GM21515 (cell line): ENCODE results near the gene CRB2.

ENCODE experiments used
- ATAC-seq: cut with Tn5 transposase; IDR thresholded peaks from one replicate; pipeline ENCODE4 v1.9.1; 2021; ENCODE audit not compliant: unreplicated experiment

CRB2 gene

GRCh38 chr9:123355761-123356431, at the start of gene CRB2:
TSS of gene CRB2 (plus strand) at chr9:123356197. CDS start at chr9:123356261, 64 bp downstream.
- ATAC-seq = no peak

GRCh38 chr9:123309611-123310010, 46.4 kb upstream of the CRB2 start:
- no peak for ATAC-seq

DNA sequence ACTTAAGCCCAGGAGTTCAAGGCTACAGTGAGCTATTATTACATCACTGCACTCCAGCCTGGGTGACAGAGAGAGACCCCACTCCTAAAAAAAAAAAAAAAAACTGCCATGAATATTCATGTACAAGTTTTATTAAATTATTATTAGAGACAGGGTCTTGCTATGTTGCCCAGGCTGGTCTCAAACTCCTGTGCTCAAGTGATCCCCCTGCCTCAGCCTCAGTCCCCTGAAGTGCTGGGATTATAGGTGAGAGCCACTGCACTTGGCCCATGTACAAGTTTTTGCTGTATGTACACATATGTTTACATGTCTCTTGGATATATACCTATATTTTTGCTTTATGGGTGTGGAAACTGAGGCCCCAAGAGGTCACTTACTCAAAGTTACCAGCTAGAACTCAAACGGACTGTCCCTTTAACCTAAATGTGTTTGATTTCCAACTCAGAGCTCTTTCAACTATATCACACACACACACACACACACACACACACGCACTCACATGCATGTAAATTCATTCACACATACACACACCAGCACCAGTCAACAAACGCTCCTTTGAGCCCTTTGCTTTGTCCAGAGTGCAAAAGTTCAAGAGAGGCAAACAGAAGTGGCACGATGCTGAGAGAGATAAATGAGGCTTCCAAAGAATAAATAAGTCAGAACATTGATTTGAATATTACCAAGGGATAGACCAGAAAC, 45.3 kb upstream of the CRB2 start:
- ATAC-seq = no peak

DNA sequence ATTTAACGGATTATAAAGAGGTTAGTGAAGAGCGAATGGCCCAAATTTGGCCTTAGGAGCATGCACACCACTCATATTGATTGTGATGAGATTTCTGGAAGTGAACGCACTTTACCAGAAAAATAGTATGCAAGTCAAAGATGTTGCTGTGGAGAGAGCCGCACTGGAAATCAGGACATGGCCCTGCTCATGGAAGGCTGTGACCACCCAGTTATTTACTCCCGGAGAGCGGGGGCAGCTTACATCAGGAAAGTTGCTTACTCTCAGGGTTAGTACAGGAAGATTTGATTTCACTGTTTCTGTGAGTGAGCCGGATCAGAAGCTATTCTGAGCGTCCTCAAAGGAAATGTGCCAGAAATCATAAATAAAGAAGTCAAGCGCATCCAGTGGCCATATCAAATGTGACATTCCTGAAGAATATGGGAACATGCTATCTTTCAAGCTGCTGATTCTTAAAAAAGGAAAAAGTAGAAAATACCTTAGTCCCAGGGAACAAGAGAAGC, 44.7 kb upstream of the CRB2 start:
- ATAC-seq = no peak

GRCh38 chr9:123312306-123312877, 43.6 kb upstream of the CRB2 start:
- ATAC-seq = no peak

- ATAC-seq = no peak
Measured at GRCh38 chr9:123314617-123315016, 41.4 kb upstream of the CRB2 start.

DNA sequence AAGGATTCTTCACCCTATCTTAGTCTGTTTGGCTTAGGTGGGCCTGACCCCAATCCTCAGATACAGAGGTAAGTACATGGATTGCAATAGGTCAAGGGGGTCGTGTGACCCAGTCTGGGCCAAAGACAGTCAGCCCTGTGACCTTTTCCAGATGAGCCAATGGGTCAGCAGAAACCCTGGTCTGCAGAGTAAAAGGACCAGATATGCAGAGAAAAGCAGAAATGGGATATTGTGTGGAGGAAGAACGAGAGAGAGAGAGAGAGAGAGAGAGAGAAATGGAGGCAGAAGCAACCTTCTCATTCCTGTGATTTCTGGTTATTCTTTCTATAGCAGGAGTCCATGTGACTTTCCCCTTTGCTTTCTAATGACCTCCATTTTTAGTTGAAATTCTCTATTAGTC, 40.4 kb upstream of the CRB2 start:
- no peak for ATAC-seq

- no peak for ATAC-seq
Measured at GRCh38 chr9:123316053-123316718, 39.8 kb upstream of the CRB2 start.

- peak; percentile 64 for ATAC-seq
Measured at GRCh38 chr9:123318202-123318601, 37.8 kb upstream of the CRB2 start.

DNA sequence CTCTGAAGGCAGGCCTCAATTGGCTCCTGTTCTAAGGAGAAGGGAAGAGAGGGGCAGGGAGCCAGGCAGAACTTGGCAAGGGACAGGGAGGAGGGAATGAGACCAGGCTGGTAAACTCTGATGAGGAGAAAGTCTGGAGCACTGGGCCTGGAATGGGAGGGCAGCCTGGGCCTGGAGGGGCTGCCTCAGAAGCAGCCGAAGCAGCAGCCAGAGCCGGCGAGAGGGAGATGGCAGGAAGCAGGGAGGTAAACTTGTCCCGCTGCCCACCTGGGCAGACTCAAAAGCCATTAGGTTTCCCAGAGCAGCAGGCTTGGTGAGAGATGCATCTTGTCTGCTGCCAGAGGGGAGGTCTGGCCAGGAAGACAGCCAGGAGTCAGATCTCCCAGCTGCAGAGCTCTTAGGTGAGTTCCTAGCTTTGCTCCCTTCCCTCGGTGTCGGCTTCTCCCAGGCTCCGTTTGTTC, 37.0 kb upstream of the CRB2 start:
- no peak for ATAC-seq

DNA sequence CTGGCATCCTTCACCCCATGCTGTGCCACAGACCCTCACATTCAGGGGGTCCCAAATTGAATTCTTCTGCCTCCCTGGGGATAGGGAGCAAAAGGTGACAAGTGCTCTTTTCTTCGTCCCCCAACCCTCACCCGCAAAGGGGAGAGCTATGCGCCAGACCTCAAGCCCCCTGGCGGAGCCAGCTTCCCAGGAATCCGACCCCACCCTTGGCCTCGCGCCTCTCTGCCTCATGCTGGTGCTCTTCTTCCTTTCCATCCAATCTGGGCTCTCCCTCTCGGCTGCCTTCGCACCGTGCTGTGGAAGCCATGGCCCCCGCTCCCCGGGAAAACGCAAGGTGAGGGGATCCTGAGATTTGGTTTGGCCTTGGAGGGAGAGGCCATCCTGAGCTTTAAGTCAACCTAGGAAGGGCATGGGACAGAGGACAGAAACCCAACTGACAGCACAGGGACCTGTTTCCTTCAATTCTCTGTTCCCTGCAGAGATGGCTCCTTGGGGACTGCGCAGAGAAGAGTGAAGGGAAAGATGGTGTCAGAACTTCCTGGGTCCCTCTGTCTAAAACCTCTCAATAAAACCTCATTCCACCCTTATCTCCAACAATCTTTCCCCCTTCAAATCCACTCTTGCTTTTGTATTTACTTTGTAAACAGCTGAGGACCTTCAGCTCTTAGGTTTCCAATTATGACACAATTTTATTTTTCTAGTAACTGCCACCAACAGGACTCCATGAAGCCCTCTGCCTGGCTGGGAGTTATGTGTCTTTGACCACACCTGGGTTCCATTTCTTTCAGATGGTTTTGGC, 36.3 kb upstream of the CRB2 start:
- ATAC-seq = no peak

GRCh38 chr9:123320814-123321213, 35.2 kb upstream of the CRB2 start:
- ATAC-seq = no peak

- ATAC-seq = no peak
Measured at GRCh38 chr9:123321616-123322272, 34.3 kb upstream of the CRB2 start.

DNA sequence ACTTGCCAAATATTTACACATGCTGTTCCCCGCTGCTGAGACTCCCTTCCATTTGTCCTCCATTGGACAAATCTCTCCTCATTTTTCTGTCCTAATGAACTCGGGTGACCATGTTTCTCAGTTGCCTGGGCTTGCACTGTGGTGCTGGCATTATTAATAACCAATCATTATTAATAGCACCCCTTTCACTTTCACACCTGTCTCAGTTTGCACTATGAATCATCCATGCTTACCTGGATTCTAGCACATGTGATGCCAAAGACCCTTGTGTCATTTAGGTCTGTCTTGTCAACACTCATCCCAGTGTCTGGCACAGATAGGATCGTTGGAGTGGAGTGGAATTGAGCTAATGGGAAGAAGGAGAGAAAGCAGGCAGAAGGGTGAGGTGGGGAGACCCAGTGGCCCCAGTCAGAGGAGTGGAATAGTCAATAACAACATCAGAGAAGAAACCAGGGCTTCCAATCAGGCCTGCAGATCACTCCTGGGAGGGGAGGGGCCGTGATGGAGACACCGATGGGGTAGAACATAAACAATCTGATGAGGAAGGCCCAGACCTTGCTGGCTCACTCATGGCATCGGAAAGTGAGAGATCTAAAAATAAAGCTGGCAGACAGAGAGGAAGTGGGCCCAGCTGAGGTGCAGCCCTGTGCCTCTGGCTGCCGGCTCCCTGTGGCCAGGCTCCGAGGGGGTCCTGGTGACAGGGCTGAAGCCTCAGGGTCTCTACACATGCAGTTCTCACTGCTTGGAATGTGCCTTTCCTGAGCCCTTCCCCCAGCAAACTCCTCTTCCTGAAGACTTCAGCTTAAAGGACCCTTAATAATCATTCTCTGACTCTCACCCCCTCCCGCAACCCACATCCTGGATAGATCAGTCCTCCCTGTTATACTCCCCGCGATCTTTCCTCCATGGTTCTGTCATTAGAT, 33.5 kb upstream of the CRB2 start:
- ATAC-seq = no peak

GRCh38 chr9:123323196-123324013, 32.6 kb upstream of the CRB2 start:
- no peak for ATAC-seq

- ATAC-seq = no peak
Measured at GRCh38 chr9:123324767-123325183, 31.2 kb upstream of the CRB2 start.

DNA sequence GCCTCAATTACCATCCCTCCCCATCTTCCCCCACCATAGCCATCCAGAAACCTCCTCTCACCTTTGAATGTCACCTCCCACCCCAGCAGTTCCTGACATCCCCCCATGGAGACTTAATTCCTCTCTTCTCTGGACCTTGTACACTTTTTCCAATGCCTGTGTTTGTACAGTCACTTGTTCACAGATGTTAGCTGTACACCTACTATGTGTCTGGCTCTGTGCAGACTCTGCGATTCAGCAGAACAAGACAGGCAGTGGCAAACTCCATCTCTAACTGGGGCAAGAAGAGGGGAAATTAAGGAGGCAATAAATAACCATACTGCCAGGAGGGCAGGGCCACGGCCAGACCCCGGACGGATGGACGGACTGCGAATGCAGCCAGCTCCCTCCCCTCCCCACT, 29.8 kb upstream of the CRB2 start:
- no peak for ATAC-seq

GRCh38 chr9:123326662-123327093, 29.3 kb upstream of the CRB2 start:
- ATAC-seq = no peak
